OCI-LY3 (cell line): ENCODE results near the gene TSC1.

ENCODE experiments used
- CTCF ChIP-seq: fragments of 200-600, 300-600 bp; sonication (generic); IDR thresholded peaks from 2 replicates; pipeline ENCODE4 v1.5.1; 2014; ENCODE audit warnings: antibody characterized with exemption, low read length, low read depth
- EZH2phosphoT487 ChIP-seq: fragments of 200-600 bp; shearing (Covaris generic); IDR thresholded peaks from 2 replicates; pipeline ENCODE4 v1.6.1; 2018; ENCODE audit warnings: antibody characterized with exemption, mixed run types, low read depth

GRCh38 chr9:132946631-132947295 lies 2.3 kb upstream of the TSC1 start:
- TF ChIP-seq CTCF, result no peak
- TF ChIP-seq EZH2phosphoT487, result no peak
